Renal cortical epithelial cell (primary cell): ENCODE measurements around the gene CTRB1. TPM values are rescaled to one million over a fixed set of nuclear protein-coding genes. Genes with fewer than 3 reads are reported as not detected.
"Not testable (repeated sequence)": the region's sequence is repeated elsewhere in the genome, so short reads cannot be mapped to it uniquely, and the experiment has no call there.

Experiments used
- DNase-seq: peaks from one replicate; pipeline ENCODE4 v3.0.0-alpha.2; 2011; ENCODE audit warnings: low read depth
- total RNA-seq: library from RNA; depleted of rRNA; stranded (reverse); fragments of >200 nt; gene quantifications from 2 replicates; pipeline ENCODE4 v1.2.3, GENCODE V29; 2014

CTRB1 gene
- total RNA-seq, 1 donor from 2014 or later, result not detected

DNA sequence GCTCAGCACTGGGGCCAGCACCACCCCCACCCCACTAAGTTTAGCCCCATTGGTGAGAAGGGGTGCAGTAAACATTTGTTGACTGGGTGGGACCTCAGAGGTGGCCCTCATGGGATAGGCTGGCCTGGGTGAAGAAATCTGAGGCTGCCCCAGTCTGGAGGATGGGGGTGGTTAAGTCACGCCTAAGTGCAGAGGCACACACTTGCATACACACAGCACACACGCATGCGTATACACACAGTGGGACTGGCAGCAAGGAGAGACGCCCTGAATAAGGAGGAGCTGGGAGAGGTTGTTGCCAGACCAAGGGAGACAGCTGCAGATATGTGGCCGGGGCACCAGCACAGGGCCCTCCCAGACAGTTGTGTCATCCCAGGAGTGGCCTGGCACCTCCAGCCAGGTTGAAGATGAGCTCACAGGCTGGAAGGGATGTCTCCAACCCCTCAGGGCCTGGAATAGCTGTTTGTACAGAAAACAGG is 35.6 kb downstream of the CTRB1 start:
- no peak for DNase-seq

DNA sequence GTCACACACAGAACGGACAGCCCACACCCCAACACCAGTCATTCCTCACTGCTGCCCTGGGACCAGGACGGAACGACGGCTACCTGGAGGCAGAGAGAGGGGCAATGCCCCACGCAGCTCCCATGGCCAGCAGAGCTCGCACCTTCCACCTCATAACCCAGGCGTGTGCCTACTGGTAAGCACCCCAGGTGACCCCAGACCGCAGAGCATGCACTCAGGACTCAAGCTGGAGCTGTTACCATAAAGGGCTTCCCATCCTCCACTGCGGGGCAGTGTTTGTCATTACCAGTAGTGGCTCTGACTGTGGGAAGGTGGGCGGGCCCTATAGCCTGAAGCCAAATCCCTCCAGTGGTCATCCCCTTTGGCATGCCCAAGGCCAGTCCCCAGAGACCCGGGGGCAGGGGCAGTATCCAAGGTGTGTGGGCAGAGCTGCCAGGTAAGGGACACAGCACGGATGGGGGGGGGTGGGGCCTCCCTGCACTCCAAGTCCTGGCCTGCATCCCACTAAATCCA is 37.3 kb downstream of the CTRB1 start:
- peak; percentile 41 for DNase-seq

DNA sequence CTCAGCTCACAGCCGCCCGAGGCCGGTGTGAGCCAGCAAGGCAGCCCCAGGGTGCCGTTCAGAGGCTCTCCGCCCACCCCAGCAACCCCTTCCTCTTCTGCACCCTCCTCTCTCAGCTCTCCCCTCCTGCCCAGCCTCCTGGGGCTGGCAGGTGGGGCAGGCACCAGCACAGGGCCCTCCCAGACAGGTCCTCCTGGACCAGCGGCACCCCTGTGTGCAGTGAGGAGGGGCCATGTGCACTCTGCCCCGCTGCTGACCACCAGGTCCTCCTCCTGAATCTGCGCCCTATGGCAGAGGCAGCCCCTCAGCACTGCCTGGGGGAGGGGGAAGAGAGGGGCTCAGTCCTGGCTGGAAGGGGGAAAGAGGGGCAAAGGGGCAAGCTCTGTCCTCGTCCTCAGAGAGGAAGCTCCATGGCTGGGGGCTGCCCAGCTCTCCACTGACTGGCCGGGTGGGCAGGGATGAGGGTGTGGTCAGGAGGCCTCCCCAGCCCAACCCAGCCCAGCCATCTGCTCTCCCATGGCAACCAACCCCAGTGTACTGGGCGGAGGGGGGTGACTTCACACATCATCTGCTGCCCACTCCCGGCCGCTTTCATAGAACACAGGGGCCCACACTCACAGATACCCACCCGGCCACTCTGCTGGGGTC is 38.0 kb downstream of the CTRB1 start:
- no peak for DNase-seq

DNA sequence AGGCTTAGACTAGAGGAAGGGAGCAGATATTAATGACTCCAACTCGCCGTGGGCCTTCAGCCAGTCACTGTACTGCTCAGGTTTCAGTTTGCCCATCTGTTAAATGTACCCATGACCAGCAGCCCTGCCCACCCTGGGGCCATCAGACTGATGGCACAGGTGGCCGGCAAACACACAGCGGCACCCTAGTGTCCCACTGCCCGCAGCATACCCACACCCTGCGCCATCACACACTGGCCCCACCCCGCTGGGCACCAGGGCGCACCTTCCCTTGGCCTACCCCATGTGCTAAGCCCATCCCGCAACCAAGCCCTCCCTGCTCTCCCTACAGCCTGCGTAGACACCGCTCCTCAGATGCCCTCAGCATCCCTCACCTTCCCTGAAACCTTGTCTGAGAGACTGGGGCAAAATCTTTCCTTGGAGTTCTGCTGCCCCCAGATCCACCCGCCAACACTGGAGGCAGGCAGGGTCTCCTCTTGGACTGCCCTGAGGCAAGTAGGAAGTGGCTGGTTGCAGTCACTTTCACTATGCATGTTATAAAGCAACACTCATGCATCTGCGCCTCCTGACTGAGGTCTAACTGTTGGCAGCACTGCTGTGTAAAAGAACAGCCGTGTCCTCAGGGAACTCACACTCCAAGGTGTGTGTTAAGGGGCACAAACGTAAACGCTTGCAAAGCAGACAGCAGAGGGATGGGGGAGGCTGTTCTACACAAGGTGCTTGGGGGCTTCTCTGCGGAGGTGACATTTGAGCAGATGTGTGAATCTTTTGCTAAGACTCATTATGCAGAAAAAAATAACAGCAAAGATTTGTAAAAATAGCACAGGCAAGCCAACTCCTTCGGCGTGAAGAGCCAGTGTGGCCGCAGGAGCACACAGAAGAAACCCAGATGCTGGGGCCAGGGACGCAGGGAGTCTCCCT is 39.4 kb downstream of the CTRB1 start:
- DNase-seq, result no peak

DNA sequence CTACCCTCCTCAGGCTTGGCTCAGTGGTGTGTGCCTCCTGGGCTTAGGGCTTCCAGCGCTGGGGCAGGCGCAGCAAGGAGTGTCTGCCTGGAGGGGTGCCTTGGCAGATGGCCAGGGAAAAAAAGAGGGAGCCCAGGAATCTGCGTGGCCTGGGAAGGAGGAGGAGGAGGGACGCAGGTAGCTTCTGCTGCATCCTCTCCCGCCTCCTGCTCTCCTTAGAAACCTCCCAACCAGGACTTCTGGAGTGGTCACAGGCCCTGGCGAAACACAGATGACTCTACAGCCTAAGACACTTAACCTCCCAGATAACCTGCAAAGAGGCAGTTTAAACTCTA is 40.0 kb downstream of the CTRB1 start:
- no peak for DNase-seq

DNA sequence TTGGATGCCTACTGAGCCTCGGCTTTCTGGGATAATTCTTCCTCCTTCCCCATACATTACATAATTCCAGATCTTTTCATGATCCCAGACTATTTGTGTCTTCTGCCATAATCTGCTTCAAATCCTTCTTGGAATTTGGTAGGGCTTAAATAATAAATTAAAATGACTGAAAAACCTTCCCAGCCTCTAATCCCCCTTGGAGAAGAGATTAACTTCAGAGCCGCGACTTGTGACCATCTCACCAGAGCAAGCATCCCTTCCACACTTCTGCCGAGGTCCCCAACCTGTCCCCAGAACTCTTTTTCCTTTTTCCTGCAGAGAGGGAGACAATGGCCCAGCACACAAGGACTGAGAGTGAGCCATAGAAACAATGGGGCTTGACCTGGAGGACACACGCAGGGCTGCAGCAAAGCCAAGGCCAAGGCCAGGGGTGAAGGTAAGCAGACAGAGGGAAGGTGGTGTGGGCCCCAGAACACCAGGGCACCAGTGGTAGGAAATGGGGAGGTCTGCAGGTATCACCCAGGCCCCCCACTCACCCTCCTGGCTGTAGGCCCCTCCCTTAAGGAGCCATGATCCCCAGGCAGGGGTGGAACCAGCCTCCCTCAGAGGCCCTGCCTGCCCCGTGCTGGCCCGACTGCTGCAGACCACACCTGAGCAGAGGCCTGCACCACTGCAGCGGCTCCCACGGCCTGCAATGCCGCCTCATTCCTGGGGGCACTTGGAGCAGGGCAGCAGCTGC is 42.2 kb downstream of the CTRB1 start:
- no peak for DNase-seq

DNA sequence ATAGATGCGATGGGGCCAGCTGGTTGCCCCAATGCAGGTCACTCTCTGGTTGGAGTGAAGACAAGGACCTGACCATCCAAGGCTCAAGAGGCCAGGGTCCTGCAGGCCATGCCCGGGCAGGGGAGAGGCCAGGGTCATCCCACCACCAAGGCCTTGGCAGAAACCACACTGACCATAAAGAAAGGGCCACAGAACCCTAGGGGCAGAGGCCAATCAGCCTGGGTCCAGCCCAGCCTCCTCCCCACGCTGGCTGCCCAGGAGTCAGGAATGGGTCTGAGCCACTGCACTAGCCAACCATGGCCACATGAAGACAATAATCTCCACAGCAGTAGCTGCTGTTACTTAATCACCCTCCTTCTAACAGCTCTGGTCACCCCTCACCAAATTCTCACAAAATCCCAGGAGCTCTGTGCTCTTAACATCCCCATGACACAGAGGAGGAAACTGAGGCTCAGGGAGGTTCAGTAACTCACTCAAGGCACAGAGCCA is 42.8 kb downstream of the CTRB1 start:
- DNase-seq, result no peak

DNA sequence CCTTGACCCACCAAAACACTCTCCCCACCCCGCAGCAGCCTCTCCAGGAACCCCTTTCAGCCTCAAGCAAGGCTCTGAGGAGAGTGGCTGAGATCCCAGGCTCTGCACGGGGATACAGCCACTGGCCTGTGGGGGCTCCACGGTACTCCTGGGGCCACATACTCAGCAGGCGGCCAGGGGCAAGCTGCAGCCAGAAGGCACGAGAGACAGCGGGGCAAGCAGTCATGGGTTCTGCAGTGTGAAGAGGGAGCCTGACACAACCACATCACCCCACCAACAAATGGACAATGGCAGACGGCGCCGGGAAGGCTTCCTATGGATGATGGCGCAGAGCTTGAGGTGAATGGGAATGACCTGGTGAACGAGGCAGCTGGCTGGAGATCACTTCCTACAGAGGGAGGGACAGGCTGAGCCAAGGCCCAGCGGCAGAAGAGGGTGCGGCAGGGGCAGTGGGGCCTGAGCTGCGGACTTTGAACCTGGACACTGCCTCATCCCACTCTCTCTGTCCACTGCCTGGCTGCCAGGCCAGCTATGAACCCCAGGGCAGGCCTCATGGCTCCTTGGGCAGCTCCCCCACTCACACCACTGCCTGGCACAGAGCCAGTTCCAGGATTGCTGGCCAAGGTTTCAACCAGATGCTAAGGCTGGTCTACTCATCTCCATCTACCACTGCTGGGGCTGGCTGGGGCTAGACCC is 43.5 kb downstream of the CTRB1 start:
- no peak for DNase-seq

DNA sequence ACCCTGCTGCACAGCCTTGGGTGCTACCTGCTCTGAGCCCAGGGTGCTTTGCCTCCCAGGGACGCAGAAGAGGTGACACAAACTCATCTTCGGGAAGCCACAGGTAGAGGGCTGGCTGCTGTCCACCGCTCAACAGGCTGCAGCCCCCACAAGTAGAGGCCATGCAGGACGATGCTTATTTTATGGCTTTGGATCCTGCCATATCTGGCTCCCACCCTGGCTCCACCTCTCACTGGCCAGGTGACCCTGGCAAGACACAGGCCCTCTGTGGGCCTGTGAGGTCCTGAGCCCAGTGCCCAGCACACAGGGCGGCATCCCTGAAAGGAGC is 44.0 kb downstream of the CTRB1 start:
- DNase-seq, result no peak

DNA sequence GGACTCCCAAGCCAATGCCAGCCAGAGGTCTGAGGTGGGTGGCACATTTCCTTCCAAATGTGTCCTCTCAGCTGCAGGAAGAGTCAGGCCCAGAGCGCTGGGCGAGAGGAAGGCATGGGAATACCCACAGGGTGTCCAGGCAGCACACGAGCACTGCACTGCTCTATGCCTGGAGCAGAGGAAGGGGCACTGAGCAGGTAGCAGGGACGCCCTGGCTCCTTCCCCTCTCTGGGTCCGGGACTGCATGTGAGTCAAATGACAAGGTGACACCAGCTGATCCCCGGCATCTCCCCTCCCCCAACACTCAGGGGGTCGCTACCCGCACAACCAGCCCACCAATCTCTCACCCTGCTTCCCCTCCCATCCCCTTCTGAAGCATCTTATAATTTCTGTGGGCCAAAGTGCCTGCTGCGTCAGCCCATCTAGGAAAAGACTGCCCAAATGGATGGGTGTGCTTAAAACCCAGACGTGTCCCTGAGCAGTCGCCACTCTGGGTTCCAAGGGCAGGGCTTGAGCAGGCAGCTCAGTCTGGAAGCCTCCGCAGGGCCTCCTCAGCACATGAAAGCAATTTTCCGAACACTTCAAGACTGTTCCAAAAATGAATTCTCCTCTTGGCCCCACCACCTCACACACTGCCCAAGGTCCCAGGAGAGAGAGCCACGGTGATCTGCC is 44.6 kb downstream of the CTRB1 start:
- DNase-seq, result no peak

DNA sequence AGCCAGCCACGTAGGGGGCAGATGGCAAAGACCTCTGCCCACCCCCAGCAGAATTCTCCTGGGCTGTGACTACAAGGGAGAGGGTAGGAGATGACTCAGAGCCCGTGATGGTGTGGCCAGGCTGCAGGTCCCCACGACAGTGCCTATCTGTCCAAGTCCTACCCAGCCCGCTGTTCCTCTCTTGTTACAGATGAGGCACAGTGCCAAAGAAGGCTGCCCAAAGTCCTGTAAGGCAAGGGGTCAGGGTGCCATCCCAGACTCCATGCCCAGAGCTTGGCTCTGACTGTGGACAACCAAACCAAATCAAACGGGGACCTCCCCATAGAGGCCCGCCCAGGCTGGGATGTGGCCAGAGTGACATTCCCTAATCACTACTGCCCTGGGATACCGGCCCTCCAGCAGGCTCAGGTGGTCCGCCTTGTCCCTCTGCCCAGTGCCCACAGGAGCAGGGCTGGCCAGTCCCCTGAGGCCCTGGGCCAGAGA is 45.2 kb downstream of the CTRB1 start:
- no peak for DNase-seq

DNA sequence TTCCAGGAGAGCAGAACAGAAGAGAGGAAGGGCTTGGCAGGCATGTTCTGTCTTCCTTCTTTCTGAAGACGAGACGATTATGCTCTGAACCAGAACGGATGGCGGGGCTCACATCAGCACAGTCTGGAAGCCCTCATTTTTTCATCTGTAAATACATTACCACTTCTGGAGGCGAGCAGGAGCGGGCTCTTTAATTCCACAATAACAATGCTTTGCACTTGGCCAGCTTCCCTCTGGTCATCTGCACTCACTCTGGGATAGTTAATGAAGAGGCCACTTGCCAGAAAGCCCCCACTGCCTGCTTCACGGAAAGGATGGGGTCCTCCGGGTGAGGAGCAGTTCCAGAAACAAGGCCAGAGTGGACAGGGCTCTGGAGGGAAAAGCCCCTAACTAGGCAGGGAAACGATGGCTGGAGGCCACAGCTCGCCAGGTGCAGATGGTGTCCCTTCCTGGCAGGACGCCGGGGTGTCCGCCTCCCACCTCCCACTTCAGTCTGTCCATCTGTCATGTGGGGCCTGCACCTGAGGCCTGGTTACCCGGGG is 45.7 kb downstream of the CTRB1 start:
- DNase-seq, result no peak

DNA sequence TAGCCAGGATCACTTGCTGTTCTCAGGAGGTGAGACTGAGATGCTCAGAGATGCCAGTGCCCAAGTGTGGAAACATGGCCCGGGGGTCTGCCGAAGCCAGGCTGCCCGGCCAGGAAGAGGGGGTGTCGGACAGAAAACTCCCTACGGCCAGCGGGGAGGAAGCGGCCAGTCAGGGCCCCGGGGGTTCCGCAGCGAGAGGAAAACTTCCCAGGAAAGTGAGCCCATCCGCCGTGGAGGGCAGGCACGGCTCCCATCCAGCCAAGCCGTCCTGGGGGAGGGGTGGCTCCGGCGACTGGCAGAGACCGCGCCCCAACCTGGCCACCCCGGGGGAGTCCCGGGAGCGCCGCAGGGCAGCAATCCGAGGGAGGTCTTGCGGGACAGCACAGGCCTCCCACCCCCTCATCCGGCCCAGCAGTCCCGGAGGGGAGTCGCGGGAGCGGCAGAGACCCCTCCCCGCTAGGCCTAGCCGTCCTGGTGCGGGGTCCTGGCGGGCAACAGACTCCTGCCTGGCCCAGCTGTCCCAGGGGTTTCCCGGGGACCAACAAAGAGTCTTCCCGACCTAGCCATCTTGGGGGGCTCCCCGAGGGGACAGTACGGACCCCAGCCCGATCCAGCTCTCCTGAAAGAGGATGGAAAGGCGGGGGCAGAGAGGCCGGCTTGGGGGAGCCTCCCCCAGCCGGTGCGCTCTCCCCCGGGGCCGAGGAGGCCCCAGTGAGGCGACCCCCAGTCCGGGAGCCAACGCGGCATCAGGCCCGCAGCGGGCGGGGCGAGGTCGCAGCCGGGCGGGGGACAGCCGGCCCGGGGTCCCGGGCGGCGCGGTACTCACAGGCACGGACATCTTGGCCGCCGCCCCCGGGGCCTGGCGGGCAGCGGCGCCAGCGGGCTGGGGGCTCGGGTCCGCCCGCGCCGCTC is 46.5 kb downstream of the CTRB1 start:
- no peak for DNase-seq

DNA sequence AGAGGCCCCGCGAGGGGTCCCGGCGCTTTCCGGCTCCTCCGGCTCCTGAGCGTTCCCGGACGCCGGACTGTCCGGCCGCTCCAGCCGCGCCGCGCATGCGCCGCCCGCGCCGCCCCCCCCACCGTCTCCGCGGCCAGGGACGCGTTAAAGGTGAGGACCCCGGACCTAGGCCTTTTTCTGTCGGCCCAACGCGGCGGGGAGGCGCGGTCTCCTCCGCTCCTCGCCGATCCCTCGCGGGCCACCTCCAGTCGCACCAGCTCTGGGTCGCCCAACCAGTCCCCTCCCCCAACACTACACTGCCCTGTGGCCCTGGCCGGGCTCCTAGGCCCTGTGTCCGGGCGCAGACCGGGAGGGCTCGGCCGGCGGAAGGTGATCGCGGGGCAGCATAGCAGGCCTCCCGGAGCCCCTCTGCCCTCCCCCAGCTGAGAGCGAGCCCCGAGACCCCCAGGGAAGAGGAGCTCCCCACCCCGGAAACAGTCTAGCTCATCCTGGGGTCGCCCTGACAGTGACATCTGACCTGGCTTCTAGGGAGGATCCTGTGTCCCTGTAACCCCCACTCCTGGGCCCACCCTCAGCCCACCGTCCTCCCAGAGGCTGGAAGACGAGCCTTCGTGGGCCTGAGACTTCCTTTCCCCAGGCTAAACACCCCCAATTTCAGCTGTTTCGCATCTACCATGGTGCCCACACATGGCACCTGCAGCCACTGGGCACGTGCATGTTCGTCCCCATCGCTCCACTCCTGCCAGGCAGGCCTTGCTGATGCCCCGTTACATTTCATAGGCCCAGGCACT is 47.3 kb downstream of the CTRB1 start:
- DNase-seq, result no peak

DNA sequence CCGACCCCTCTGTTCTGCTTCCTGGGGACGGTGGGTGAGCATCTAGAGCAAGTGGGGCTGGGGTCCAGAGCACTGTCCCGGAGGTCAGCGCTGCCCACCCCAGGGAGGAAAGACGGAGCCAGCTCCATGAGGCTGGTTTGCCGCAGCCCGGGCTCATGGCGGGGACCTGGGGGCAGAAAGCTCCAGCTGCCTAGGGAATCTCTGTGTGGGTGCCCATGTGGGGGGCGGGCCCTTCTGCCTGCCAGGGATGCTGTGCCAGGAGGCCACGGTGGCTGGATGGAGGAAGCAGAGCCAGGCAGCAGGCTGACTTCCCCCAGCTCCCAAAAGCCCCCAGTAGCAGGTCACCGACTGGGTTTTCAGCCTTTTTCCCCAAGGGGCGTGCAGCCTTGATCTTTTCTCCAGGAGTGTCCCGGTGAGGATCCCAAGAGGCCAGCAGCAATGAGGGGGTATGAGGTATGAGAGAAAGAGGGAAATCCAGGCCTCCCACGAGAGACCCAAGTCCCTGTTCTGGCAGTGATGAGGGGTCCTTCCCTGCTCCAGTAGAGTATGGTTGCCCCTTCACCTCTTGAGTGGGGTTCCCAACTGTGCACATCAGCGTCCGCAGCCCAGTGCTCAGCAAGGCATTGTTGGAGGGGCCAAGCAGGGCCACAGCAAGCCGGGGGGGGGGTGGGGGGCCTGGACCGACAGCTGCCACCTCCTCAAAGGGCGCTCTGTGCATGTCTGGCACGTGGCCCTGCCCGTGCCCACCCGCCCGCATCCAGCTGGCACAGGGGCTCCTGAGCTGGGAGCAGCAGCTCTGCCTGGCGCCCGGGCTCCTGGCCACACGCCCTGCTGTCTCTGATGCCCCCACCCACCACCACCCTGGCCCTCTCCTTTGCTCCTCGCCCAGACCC is 48.2 kb downstream of the CTRB1 start:
- DNase-seq, result no peak

DNA sequence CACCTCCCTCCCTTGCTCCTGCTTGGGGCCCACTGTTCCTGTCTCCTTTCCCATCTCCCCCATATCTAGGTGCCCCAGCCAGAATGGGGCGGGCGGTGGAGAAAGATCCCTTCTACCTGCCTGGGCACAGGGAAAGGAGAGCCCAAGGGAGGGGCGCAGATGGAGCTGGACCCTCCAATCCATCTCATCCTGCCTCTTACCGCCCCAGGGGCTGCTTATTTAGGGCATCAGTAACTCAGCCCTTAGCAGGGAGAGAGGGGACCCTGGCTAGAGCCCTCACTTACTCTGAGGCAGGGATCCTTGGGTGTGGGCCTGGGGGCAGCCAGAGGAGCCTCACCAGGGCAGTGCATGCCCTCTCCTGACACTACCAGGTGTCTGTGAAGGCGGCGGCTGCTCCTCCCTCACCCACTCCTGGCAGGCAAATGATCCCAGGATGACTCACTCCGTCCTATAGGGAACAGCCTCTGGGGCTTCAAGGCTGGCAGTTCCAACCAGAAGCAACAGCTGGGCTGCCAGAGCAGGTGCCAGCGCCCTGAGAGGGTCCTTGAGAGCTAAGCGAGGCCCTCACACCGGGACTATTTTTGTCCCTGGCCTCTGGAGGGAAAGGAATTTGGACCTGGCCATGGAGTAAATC is 49.0 kb downstream of the CTRB1 start:
- peak; percentile 77 for DNase-seq

DNA sequence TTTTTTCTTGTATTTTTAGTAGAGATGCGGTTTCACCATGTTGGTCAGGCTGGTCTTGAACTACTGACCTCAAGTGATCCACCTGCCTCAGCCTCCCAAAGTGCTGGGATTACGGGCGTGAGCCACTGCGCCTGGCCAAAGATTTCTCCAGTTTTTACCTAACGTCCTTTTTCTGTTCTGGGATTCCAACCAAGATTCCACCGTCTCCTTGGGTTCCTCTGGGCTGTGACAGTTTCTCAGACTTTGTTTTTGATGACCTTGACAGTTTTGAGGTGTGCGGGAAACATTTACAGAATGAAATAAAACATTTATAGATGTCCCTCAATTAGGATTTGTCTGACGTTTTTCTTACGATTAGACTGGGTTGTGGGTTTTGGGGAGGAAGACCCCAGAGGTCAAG is 50.6 kb downstream of the CTRB1 start:
- DNase-seq, result not testable (repeated sequence)
